MCF 10A (cell line): ENCODE measurements around the gene ADAMTS4. TPM values are rescaled to one million over a fixed set of nuclear protein-coding genes. Genes with fewer than 3 reads are reported as not detected.

Source experiments
- BruUV-seq: library from RNA; stranded (reverse); fragments of 400-500 nt; replicated peaks from 2 replicates; lab custom pipeline; 2021; lab: Mats Ljungman, UMichigan
- CTCF ChIA-PET: fragments of 300-600 bp; sonication (Branson Sonifier 250); formaldehyde crosslinking; extraction: SDS; loops from one replicate; lab custom pipeline; 2021; ENCODE audit warnings: antibody characterized with exemption, inconsistent platforms; lab: Yijun Ruan, JAX
- POLR2A ChIA-PET: fragments of 300-600, 350-650 bp; sonication (Branson Sonifier 250); formaldehyde crosslinking; extraction: SDS; loops from one replicate; lab custom pipeline; 2020; ENCODE audit warnings: antibody characterized with exemption, inconsistent platforms; lab: Yijun Ruan, JAX
- DNase-seq: peaks from one replicate; pipeline ENCODE4 v3.0.0-alpha.2; 2018; ENCODE audit not compliant: unreplicated experiment
- H3K27ac Mint-ChIP-seq: one replicate; pipeline ENCODE4 v1.8.0; 2022; ENCODE audit warnings: mild to moderate bottlenecking, low read depth, mixed read lengths; ENCODE audit not compliant: unreplicated experiment
- H3K27me3 Mint-ChIP-seq: one replicate; pipeline ENCODE4 v1.8.0; 2022; ENCODE audit warnings: mixed read lengths; ENCODE audit not compliant: insufficient read depth, unreplicated experiment
- H3K36me3 Mint-ChIP-seq: one replicate; pipeline ENCODE4 v1.8.0; 2022; ENCODE audit warnings: mild to moderate bottlenecking, moderate library complexity, mixed read lengths; ENCODE audit not compliant: insufficient read depth, unreplicated experiment
- H3K4me1 Mint-ChIP-seq: one replicate; pipeline ENCODE4 v1.8.0; 2022; ENCODE audit warnings: mixed read lengths; ENCODE audit not compliant: insufficient read depth, unreplicated experiment
- H3K4me3 Mint-ChIP-seq: one replicate; pipeline ENCODE4 v1.8.0; 2022; ENCODE audit warnings: mild to moderate bottlenecking, moderate library complexity, mixed read lengths; ENCODE audit not compliant: unreplicated experiment
- H3K9me3 Mint-ChIP-seq: one replicate; pipeline ENCODE4 v1.8.0; 2022; ENCODE audit warnings: mixed read lengths; ENCODE audit not compliant: unreplicated experiment
- intact Hi-C: fragments of 100-400 bp; cut with micrococcal nuclease; formaldehyde crosslinking; loops from 2 replicates; pipeline ENCODE4 v1.14.1; 2022
- total RNA-seq: library from RNA; stranded (reverse); gene quantifications from 2 replicates; pipeline ENCODE4 v1.2.3, GENCODE V29; 2022
- TF ChIP-seq, protein P1 (sequence below): fragments of 200-600 bp; IDR thresholded peaks from one replicate; pipeline ENCODE4 v1.8.0; 2022; ENCODE audit warnings: antibody characterized with exemption, mild to moderate bottlenecking; ENCODE audit not compliant: unreplicated experiment

Gene ADAMTS4
- total RNA-seq, 1 experiment from 2014 or later, result not detected

DNA sequence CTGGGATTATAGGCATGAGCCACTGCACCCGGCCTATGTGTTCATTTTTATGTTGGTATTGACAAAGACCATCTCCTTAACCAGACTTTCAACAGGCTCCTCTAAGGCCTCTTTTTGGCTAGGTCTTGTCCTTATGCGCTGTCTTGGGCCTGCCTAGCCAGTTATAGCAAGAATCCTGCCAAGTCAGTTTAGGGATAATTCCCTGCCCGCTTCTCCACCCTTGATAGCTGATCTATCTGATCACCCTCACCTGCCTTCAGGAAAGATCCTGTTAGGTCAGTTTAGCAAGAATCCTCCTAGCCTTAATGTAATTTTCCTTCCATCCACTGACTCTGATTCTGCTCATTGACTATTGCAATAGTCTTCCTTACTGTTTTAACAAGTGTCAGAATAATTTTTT, 19.2 kb downstream of the ADAMTS4 start:
- CTCF ChIA-PET, result interaction anchor here (0.7 to 5.9 kb wide), 9 partner anchors 8 to 1266 kb away, joined by 3 to 115 read pairs (median 6); partner anchors contain the start of genes APOA2, PPOX and TOMM40L
- Mint-ChIP-seq H3K27me3 (no peaks in the 10 kb centered on the region), H3K36me3 (peaks cover 7% of the 10 kb centered on the region), H3K4me1 (peaks cover 34% of the 10 kb centered on the region), H3K27ac (no peak overlapping the region), H3K4me3 (no peak overlapping the region), H3K9me3 (no peaks in the 10 kb centered on the region)
- intact Hi-C loops, result loop anchor here (1.0 kb wide), 2 partner anchors 46 to 112 kb away; no protein-coding TSS in a partner anchor
- POLR2A ChIA-PET, result interaction anchor here (0.7 to 5.3 kb wide), 5 partner anchors 13 to 203 kb away, joined by 3 to 58 read pairs (median 7); partner anchors contain the start of genes NDUFS2, PPOX and USF1
- no peak for DNase-seq
- TF ChIP-seq, protein P1, sequence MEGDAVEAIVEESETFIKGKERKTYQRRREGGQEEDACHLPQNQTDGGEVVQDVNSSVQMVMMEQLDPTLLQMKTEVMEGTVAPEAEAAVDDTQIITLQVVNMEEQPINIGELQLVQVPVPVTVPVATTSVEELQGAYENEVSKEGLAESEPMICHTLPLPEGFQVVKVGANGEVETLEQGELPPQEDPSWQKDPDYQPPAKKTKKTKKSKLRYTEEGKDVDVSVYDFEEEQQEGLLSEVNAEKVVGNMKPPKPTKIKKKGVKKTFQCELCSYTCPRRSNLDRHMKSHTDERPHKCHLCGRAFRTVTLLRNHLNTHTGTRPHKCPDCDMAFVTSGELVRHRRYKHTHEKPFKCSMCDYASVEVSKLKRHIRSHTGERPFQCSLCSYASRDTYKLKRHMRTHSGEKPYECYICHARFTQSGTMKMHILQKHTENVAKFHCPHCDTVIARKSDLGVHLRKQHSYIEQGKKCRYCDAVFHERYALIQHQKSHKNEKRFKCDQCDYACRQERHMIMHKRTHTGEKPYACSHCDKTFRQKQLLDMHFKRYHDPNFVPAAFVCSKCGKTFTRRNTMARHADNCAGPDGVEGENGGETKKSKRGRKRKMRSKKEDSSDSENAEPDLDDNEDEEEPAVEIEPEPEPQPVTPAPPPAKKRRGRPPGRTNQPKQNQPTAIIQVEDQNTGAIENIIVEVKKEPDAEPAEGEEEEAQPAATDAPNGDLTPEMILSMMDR, result no peak
- BruUV-seq, result no TSS peak

DNA sequence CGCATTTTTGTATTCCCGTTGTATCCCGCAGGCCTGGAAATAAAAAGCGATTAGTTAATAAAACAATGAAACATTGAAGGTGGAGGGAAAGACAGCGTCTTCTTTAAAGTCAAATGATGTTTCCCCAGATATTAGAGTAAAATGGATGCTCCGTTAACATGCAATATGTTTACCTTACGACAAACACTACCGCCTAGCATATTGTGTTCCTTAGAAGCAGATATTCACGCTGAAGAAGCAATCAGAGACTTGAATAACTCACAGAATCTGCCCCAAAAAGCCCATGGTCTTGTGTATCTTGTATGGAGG, 21.0 kb downstream of the ADAMTS4 start:
- intact Hi-C loops, result loop anchor here (1.0 kb wide), 1 partner anchor 12 kb away; the partner anchor contains the start of gene PPOX
- CTCF ChIA-PET, result interaction anchor here (0.9 to 3.5 kb wide), 4 partner anchors 11 to 48 kb away, joined by 3 to 33 read pairs (median 14); partner anchors contain the start of genes PPOX and TOMM40L
- H3K27ac Mint-ChIP-seq, result peak overlapping the region; percentile 92
- peak overlapping the region; percentile 86 for H3K4me3 Mint-ChIP-seq
- TF ChIP-seq, protein P1, result no peak
- DNase-seq, result no peak
- H3K4me1 Mint-ChIP-seq, result peaks cover 37% of the 10 kb centered on the region
- no TSS peak for BruUV-seq
- POLR2A ChIA-PET, result interaction anchor here (1.9 to 3.3 kb wide), 8 partner anchors 11 to 157 kb away, joined by 6 to 101 read pairs (median 15); partner anchors contain the start of genes DEDD, F11R, NDUFS2 and PPOX
- H3K9me3 Mint-ChIP-seq, result no peaks in the 10 kb centered on the region
- no peaks in the 10 kb centered on the region for H3K27me3 Mint-ChIP-seq
- peaks cover 26% of the 10 kb centered on the region for H3K36me3 Mint-ChIP-seq

DNA sequence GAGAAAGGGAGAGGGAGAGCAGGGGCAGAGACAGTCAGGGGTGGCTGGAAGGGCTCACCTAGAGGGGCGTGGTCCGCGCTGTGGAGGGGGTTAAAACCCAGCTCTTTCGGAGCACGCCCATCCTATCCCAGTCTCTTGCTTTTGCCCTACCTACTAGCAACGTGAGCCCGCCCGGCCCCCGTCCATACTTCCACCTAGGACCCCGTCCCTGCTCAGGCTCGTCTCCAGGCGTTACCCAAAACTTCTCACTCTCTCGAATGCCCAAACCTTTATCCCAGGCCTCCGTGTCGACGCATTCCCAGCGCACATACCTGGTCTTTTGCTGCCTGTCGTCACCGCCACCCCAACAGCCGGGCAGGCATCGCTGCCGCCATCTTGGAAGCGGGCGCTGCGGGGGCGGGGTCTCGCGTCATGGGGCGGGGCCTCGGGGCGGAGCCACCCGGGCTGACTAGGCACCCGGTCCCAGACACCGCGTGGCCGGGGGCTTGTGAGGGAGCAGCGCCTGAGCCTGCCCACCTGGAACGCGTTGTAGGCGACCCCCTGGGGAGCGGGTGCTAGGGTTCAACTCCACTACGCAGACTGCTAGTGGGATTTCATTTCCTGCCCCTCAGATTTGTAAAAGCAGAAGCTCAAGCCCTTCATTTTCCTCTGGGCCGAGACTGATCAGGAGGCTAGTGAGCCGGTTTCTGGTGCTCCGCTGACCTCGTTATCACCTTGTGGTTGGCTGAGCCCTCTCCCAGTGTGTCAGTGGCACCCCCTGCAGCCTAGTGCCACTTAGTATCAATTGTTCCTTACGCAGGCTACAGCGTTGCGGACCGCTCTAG, 21.5 kb downstream of the ADAMTS4 start, which contains the start of gene B4GALT3:
Gene B4GALT3, minus strand, starts transcription at position 396 of the 824 bp plus-strand sequence. CDS start 1,447 bp downstream, outside the sequence.
- Mint-ChIP-seq H3K4me1 (peaks cover 37% of the 10 kb centered on the region), H3K9me3 (no peaks in the 10 kb centered on the region), H3K27me3 (no peaks in the 10 kb centered on the region), H3K4me3 (peak within 1 kb of the TSS; percentile 86), H3K36me3 (peaks cover 31% of the 10 kb centered on the region), H3K27ac (peak within 1 kb of the TSS; percentile 92)
- TF ChIP-seq, protein P1, result no peak
- POLR2A ChIA-PET, result interaction anchor here (0.5 to 3.3 kb wide), 21 partner anchors 10 to 214 kb away, joined by 3 to 101 read pairs (median 6); partner anchors contain the start of genes DEDD, F11R, NDUFS2 and NIT1
- CTCF ChIA-PET, result interaction anchor here (0.6 to 3.5 kb wide), 11 partner anchors 11 to 1595 kb away, joined by 3 to 33 read pairs (median 3); partner anchors contain the start of genes ADAMTS4, PPOX and TOMM40L
- intact Hi-C loops, result loop anchor here (1.0 kb wide), 1 partner anchor 11 kb away; the partner anchor contains the start of gene PPOX
- DNase-seq, result peak; percentile 87
- BruUV-seq, result TSS peak; percentile 97
